Measurements from ENCODE around the gene NHLH2.

- TF ChIP-seq CTCF (IDR thresholded peaks at IDR 0.05; ENCODE audit: insufficient read depth, low read depth, low read length): no peak
- TF ChIP-seq EZH2 (IDR thresholded peaks at IDR 0.05; ENCODE audit: insufficient read depth, low read length): no peak
Observed at GRCh38 chr1:115811140-115811828, 29.6 kb downstream of the NHLH2 start.
